A549 (cell line): Measurements from ENCODE around the gene UPK3A. TPM values are rescaled to one million over a fixed set of nuclear protein-coding genes. Genes with fewer than 3 reads are reported as not detected.
"Not testable (repeated sequence)": the region's sequence is repeated elsewhere in the genome, so short reads cannot be mapped to it uniquely, and the experiment has no call there.

ENCODE experiments used
- ATAC-seq, 2 experiments: fragments of 200-7000 bp in 1 of 2; fragments of >200 bp in 1 of 2; cut with Nextera tagmentation in 1 of 2; cut with Tn5 transposase in 1 of 2; 3 replicates each; pipeline versions ENCODE4 v1.8.0 to v1.9.1; 2018 to 2020; ENCODE audit warnings: mild to moderate bottlenecking in 1 of 2, moderate library complexity in 1 of 2
- CTCF ChIA-PET: fragments of 300-600 bp; sonication (Branson Sonifier 250); formaldehyde crosslinking; extraction: SDS; loops from one replicate; lab custom pipeline; 2021; ENCODE audit warnings: antibody characterized with exemption, inconsistent platforms; lab: Yijun Ruan, JAX
- POLR2A ChIA-PET: fragments of 350-600 bp; formaldehyde crosslinking; extraction: SDS; loops from one replicate; lab custom pipeline; 2021; ENCODE audit warnings: antibody characterized with exemption, inconsistent platforms; lab: Yijun Ruan, JAX
- DNase-seq, 2 experiments: peaks; one replicate each; pipeline versions ENCODE4 v3.0.0 to v3.0.0-alpha.2; 2011 to 2016; ENCODE audit warnings: low read depth in 1 of 2, low spot score in 1 of 2
- FAIRE-seq: peaks from 2 replicates; lab custom pipeline; 2011; peaks lifted over from hg19 to GRCh38; lab: Jason Lieb, UNC
- H3K27ac ChIP-seq, 2 experiments: fragments of >200 bp; sonication (Bioruptor Twin); formaldehyde crosslinking; 3 replicates each; pipeline ENCODE4 v1.5.1; 2016 to 2017
- H3K4me1 ChIP-seq: fragments of >200 bp; sonication (Bioruptor Twin); formaldehyde crosslinking; 3 replicates; pipeline ENCODE4 v1.6.1; 2016
- H3K4me2 ChIP-seq: fragments of >200 bp; sonication (Bioruptor Twin); formaldehyde crosslinking; 3 replicates; pipeline ENCODE4 v1.6.1; 2016
- H3K4me3 ChIP-seq: fragments of >200 bp; sonication (Bioruptor Twin); formaldehyde crosslinking; 3 replicates; pipeline ENCODE4 v1.5.1; 2016
- H3K9me3 ChIP-seq: fragments of >200 bp; sonication (Bioruptor Twin); formaldehyde crosslinking; 3 replicates; pipeline ENCODE4 v1.6.1; 2016
- ATOH8 ChIP-seq: fragments of 250-450 bp; sonication (Bioruptor Pico); IDR thresholded peaks from 2 replicates; pipeline ENCODE4 v1.5.0; 2020; ENCODE audit warnings: low read depth, mild to moderate bottlenecking, moderate library complexity
- CTCF ChIP-seq: fragments of >200 bp; sonication (Bioruptor Twin); formaldehyde crosslinking; IDR thresholded peaks from 3 replicates; pipeline ENCODE4 v1.5.1; 2016
- ESRRA ChIP-seq: fragments of 150-350 bp; IDR thresholded peaks from 2 replicates; pipeline ENCODE4 v1.6.1; 2014; ENCODE audit warnings: mild to moderate bottlenecking, low read length, borderline replicate concordance
- FOSL2 ChIP-seq, 2 experiments: fragments of 450-650 bp in 1 of 2; fragments of >200 bp in 1 of 2; sonication (Bioruptor Twin) in 1 of 2; formaldehyde crosslinking; IDR thresholded peaks; 2 replicates each; pipeline versions ENCODE4 v1.5.0 to v1.6.1; 2016 to 2020; ENCODE audit warnings: mild to moderate bottlenecking in 1 of 2, moderate library complexity in 1 of 2
- HOXA7 ChIP-seq: fragments of 250-450 bp; sonication (Bioruptor Pico); IDR thresholded peaks from 2 replicates; pipeline ENCODE4 v1.5.0; 2020; ENCODE audit warnings: mild to moderate bottlenecking, moderate library complexity
- HOXB5 ChIP-seq: fragments of 250-450 bp; sonication (Bioruptor Pico); IDR thresholded peaks from 2 replicates; pipeline ENCODE4 v1.5.0; 2020; ENCODE audit warnings: mild to moderate bottlenecking, moderate library complexity
- NPAS2 ChIP-seq: fragments of 250-450 bp; sonication (Bioruptor Pico); IDR thresholded peaks from 2 replicates; pipeline ENCODE4 v1.8.0; 2022; ENCODE audit warnings: mild to moderate bottlenecking, moderate library complexity, borderline replicate concordance
- POLR2AphosphoS2 ChIP-seq: conservative IDR thresholded peaks from 2 replicates; pipeline ENCODE4 v1.6.1; 2012; ENCODE audit warnings: low read length, improper control_type of control experiment, inconsistent platforms
- REST ChIP-seq: fragments of 200-600 bp; sonication (generic); IDR thresholded peaks from 2 replicates; pipeline ENCODE4 v1.6.1; 2016; ENCODE audit warnings: antibody characterized with exemption, mild to moderate bottlenecking, moderate library complexity
- RNF2 ChIP-seq: fragments of 200-600 bp; sonication (generic); IDR thresholded peaks from 2 replicates; pipeline ENCODE4 v1.6.1; 2016; ENCODE audit warnings: low read depth, mild to moderate bottlenecking, antibody characterized with exemption, moderate library complexity, borderline replicate concordance
- ZNF302 ChIP-seq: fragments of 250-450 bp; sonication (Bioruptor Pico); IDR thresholded peaks from 2 replicates; pipeline ENCODE4 v1.9.0; 2021; ENCODE audit warnings: inconsistent platforms, mild to moderate bottlenecking, moderate library complexity
- WGBS: methylation state at CpG from one replicate; pipeline ENCODE4 v1.1.6; 2017; ENCODE audit errors: missing lambda C conversion rate; 5-methylcytosine and 5-hydroxymethylcytosine counted together
- polyA plus RNA-seq, 4 experiments: library from polyadenylated mRNA; depleted of rRNA in 3 of 4; stranded (reverse); fragments of >200 nt; fragmentation: RNase III in 1 of 4; extraction: RNeasy Plus Mini Kit Qiagen cat#74134 plus additional on column Dnase treatment in 1 of 4; gene quantifications; 2 replicates in 3 of 4; 3 replicates in 1 of 4; pipeline ENCODE4 v1.2.3, GENCODE V29; 2011 to 2017

Gene UPK3A
- polyA plus RNA-seq, 2 of the 4 experiments (the other 2 are of a cell fraction) = not detected

GRCh38 chr22:45254388-45254787 lies 30.4 kb upstream of the UPK3A start:
- no peak for ATAC-seq
- no peaks in the 10 kb centered on the region for H3K9me3 ChIP-seq
- POLR2A ChIA-PET = no interaction called here
- no peak for DNase-seq
- TF ChIP-seq ZNF302 = no peak
- no peak for TF ChIP-seq HOXA7
- TF ChIP-seq ESRRA = no peak
- TF ChIP-seq REST = no peak
- no peak for TF ChIP-seq POLR2AphosphoS2
- no peak for TF ChIP-seq HOXB5 (CRISPR knock-in tag)
- no peak for TF ChIP-seq NPAS2 (CRISPR knock-in tag)
- TF ChIP-seq ATOH8 = no peak
- no peak for TF ChIP-seq CTCF
- TF ChIP-seq, all 56 proteins: peak for 0
- Histone ChIP-seq H3K27ac (no peak overlapping the region), H3K4me3 (no peak overlapping the region), H3K4me1 (no peaks in the 10 kb centered on the region), H3K4me2 (no peak overlapping the region)
- no peak for FAIRE-seq
- CTCF ChIA-PET = no interaction called here
- WGBS = 86% methylated on average over 7 of the region's 7 CpGs

- H3K4me2 ChIP-seq = no peak overlapping the region
- H3K4me3 ChIP-seq = no peak overlapping the region
- no peaks in the 10 kb centered on the region for H3K4me1 ChIP-seq
- TF ChIP-seq RNF2 = no peak
- TF ChIP-seq FOSL2 (IDR thresholded peaks at IDR 0.05) = no peak
- TF ChIP-seq FOSL2 (CRISPR knock-in tag; IDR thresholded peaks at IDR 0.05) = no peak
- 80% methylated on average over 6 of the region's 6 CpGs for WGBS
- H3K9me3 ChIP-seq = no peaks in the 10 kb centered on the region
- no peak overlapping the region for H3K27ac ChIP-seq
- POLR2A ChIA-PET = no interaction called here
- CTCF ChIA-PET = no interaction called here
- ATAC-seq = no peak
- DNase-seq = no peak
- FAIRE-seq = no peak
These were observed 29.9 kb upstream of the UPK3A start for GRCh38 chr22:45254789-45255278.

GRCh38 chr22:45257941-45258340 lies 26.8 kb upstream of the UPK3A start:
- POLR2A ChIA-PET, H3K4me3 ChIP-seq, H3K4me2 ChIP-seq, H3K9me3 ChIP-seq, ATAC-seq, DNase-seq, CTCF ChIA-PET, FAIRE-seq, H3K27ac ChIP-seq, H3K4me1 ChIP-seq: not testable (repeated sequence)
- WGBS = 90% methylated on average over 4 of the region's 4 CpGs
